Activated CD4-positive, CD25-positive, alpha-beta regulatory T cell treated with anti-CD3 and anti-CD28 coated beads, Interleukin-2, amount 50 U/mL, for 16 hours (primary cell): Measurements from ENCODE around the gene PARD3B.

Source experiments
- DNase-seq: peaks from one replicate; pipeline ENCODE4 v3.0.0-alpha.2; 2020; ENCODE audit warnings: low read depth, low spot score

The PARD3B gene

DNA sequence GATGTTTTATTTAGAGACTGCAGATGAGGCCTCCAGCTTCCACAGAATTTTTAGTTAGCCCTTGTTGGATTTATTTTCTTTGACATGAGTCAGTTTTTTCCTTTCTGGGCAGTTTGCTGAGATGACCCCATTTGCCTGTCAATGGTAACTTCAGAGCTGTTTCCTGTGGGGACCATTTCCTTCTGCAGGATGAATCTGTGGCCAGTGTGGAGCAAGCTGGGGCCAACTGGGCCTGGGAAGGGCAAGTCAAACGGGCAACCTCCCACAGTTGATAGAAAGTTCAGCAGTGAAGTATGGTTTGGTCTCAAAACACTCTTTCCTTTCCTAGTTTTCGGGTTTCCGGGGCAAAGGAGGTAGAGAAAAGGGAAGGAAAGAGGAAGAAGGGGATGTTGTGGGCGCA, 845.6 kb downstream of the PARD3B start:
- no peak for DNase-seq

GRCh38 chr2:205401511-205401910, 856.2 kb downstream of the PARD3B start:
- no peak for DNase-seq

DNA sequence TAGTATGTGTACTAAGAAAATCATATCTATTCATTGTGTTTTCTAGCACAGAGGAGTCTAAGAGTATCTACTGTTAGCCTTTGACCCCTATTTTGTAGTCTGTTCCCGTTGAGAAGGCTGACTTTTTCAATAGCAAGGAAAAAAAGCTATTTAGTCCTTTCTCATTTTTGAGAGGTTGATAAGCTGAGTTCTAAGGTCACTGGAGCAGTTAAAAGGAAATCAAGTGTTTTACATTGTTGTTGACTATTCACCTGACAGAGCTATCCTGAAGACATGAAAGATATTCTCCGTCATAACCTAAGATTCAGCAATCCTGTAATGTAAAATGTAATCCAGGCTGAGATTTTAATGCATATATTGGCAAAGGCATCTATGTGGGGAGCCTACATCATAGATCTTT, 856.7 kb downstream of the PARD3B start:
- no peak for DNase-seq

DNA sequence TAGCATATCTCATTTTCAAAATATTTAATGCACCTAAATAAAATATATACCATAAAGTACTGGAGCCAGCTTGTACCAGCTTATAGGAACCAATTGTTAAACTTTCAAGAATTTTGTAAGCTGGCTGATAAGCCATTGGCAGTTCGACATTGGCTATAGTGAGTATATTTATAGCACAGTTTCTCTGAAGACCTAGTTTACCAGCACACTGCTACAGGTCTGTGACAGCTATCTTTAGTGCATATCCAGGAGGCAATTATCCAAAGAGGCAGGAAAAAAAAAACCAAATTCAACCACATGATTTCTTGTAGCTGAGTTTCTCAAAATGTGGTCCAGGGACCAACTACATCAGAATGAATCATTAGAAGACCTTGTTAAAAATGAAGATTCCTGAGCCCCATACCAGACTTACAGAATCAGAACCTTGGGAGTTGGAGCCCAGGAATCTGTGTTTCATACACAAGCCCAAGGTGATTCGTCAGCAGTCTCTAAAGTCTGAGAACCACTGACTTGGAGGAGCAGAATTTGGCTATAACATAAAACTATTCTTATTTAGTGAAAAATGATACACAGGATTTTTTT, 858.1 kb downstream of the PARD3B start:
- no peak for DNase-seq

GRCh38 chr2:205405194-205405593, 859.9 kb downstream of the PARD3B start:
- no peak for DNase-seq

DNA sequence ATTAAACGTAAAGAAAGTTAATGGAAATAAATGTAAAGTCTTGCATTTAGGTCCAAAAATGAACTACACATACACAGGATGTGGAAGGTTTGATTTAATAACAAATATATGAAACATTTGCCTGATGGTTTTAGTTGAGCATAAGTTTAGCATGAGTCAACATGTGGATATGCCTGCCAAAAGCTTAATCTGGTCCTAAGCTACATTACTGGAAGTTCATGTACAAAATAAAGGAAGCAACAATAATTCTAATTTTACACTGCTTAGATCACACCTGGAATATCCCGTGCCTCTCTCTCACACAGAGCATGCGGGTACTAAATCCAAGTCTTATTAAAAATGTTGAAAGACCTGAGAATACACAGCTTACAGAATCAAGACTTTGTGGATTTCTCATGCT, 860.5 kb downstream of the PARD3B start:
- no peak for DNase-seq

- no peak for DNase-seq
These were observed 862.7 kb downstream of the PARD3B start for GRCh38 chr2:205407984-205408383.

DNA sequence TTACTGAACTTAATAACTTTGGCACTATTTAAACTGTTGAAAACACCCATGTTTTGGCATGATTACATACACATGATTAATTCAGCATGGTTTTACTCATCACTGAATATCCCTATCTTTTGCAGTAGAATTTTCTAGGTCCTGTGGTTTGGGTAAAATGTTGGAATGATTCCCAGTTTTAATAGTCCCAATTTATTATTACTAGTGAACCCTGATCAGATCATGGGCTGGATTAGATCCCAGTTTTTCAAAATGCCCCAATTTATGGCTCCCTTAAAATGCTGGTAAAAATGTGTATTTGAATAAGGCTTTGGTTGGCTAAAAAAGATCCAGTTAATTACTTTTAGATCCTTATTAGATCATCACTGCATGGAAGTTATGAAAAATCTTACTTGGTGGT, 863.4 kb downstream of the PARD3B start:
- no peak for DNase-seq

- no peak for DNase-seq
These were observed 864.1 kb downstream of the PARD3B start for GRCh38 chr2:205409411-205409810.

DNA sequence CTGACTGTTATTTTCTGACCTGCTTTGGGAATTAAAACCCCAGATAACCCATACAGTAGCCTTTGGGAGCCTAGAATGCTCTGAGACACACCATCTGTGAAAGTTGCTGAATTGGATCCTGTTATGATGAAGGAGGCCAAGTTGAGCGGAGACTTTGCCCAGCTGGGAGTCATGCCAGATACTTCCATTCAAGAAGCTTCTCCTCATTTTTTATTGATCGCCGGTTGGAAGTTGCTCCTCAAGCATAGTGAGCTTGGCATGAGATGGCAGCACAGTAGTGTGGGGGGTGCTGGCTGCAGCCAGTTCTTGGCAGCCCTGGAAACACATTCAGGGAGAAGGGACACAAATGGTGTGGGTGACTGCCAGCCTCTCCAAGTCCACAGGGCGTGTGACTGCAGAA, 866.3 kb downstream of the PARD3B start:
- no peak for DNase-seq

DNA sequence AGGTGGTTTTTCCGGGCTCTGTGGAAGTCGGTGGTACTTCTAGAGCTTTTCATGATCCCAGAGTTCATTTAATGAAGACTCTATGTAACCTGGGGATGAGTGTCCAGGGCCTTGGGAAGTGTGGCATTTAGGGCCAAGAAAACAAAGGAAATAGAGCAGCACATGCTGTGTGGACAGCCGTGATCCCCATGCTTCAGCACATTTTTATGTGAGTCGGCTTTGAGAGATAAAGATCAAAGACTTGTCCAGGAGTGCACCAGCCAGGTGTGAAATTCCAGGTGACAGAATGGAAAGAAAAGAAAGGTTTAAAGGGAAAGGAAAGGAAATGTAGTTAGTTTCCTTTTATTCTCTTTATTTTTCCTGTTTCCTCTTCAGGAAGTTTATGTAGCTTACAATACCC, 879.1 kb downstream of the PARD3B start:
- DNase-seq: no peak

DNA sequence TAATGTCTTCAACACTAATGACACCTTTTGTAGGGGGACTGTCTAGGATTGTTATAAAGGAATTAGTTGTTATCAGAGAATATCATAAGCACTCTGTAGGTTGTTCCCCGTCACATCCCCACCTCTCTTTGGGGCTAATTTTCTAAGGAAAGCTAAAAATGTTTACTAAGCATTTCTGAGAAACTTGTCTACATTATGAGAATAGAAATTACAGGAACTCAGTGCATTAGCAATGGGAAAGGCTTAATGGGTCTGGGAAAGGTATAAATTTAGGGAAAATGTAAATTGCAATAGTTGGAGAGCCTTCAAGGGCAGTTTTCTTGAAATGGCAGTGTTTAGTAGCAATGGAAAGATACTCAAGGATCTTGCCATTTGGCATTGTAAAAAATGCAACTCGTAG, 879.8 kb downstream of the PARD3B start:
- DNase-seq: no peak

- no peak for DNase-seq
These were observed 881.8 kb downstream of the PARD3B start for GRCh38 chr2:205427112-205427511.

GRCh38 chr2:205428811-205429210, 883.5 kb downstream of the PARD3B start:
- DNase-seq: no peak

DNA sequence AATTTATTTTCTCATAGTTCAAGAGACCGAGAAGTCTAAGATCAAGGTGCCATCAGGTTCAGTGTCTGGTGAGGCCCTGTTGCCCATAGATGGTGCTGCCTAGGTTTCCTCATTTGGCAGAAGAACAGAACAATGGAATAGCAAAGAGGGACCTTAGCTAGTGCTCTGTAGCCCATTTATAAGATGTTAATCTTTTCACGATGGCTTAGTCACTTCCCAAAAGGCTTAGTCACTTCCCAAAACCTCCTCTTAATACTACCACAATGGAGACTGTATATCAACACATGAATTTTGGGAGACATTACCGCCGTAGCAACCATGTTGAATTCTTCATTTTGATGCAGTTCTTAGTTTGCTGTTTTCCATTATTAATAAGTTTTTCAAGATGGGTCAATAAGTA, 890.7 kb downstream of the PARD3B start:
- DNase-seq: no peak

DNA sequence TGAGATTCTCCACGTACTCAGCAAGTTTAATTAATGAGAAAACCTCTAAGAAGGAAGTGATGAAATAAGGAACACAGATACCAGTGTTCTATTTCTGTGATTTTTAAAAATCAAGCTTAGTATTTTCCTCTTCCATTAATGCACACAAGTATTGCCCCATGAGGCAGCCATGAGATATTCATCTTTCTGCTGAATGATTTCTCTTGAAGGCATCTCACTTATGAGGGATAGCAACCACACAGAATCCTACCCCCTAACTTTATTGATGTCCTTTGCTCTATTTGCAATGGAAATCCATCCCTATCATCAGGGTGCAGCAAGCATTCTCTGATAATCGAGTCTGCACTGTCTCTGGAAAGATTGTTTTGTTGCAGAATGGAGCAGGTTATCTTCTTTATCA, 893.0 kb downstream of the PARD3B start:
- no peak for DNase-seq

GRCh38 chr2:205439621-205440020, 894.3 kb downstream of the PARD3B start:
- no peak for DNase-seq

DNA sequence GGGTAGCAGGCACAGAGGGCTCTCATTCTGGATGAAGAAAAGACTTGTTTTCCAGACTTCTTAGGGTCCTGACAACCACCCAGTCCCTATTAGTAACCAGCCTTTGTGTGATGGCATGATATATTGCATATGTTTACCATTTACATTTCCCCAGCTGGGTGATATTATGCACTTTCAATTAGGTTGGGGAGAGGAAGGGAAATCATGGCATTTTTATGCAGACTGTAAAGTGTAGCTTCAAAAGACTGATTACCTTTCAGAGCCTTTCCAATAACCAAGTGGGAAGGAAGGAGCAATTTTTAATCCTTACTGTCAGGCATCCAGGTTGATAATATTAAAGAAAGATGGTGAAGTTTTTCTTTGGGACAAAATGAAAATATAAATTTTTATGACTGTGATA, 896.2 kb downstream of the PARD3B start:
- no peak for DNase-seq

DNA sequence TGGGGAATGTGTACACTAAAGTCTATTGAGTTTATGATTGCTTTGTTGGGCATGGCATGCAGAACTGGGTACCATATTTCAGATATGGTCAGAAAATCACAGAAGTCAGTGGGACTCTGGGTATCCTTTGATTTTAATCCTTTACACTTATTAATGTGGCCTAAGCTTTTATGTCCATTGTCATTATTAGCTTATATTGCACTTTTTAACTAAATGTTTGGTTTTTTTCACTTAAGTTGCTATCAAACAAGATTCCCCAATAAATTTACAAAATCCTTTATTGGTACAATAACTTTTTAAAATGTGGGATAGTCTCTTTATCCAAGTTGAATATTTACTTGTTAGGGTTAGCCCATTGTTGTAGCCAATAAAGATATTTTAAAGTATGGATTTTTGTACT, 902.9 kb downstream of the PARD3B start:
- no peak for DNase-seq

DNA sequence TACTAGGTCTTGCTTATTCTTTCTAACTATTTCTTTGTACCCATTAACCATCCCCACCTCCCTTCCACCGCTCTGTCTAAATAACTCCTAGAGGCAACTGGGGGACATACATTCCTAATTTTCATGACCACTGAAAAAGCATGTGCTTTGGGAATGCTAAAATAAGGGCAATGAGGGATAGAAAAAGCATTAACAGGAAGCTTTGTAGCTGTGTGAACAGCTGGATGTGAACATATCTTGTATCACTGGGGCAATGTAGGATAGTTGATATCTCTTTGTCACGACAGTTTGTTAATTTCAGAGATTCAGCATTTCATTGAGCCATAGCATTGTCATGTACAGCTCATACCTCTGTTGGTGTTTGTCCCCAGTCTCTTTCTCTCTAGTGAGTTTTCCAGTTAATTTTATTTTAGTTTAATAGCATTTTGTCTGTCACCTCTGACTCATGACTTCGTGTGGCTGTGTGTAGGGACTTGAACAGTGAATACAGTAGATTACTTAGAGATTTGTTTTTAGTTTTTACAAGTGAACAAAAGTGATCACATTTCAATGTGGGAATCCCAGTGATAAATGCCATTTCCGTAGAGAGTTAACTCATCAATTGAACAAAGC, 906.7 kb downstream of the PARD3B start:
- no peak for DNase-seq

DNA sequence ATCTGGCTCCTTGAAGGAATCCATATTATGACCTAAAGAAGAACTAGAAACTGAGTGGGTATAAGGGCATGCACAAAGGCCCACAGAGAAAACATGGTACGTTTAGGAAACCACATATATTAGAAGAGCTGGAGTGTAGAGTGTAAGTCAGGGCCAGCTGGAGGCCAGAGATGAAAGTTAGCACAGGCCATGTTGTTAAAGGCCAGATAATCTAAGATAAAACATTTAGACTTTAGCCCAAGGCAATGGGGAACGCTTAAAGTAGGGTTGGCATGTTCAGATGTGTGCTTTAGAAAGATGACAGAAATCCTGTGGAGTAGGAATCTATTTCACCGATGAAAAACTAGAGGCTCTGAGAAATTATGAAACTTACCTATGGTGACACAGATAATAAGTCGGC, 907.9 kb downstream of the PARD3B start:
- DNase-seq: no peak

GRCh38 chr2:205456682-205457081, 911.4 kb downstream of the PARD3B start:
- no peak for DNase-seq

DNA sequence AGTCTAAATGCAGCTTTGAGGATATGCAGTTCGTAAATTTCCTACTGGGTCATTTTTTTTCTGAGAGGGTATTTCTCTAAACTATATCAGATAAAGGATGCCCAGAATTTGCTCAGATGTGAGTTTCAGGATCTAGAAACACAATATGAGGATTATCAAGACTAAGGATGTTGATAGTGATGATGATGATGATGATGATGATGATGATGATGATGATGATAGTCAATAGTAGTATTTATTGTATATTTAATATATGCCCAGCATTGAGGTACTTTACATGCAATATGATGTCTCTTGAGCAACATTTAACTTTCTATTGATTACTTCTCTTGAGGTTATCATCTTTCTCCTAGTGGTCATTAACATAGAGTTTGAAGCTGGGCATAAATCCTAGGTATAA, 914.9 kb downstream of the PARD3B start:
- DNase-seq: no peak

GRCh38 chr2:205461169-205461568, 915.9 kb downstream of the PARD3B start:
- no peak for DNase-seq
